Measurements from ENCODE around the gene ZYX.

ZYX gene

GRCh38 chr7:143375298-143376034, 5.7 kb upstream of the ZYX start:
- peak overlapping the region; percentile 66 for H3K27ac ChIP-seq (ENCODE audit: low read length)
- peak overlapping the region; percentile 22; the same call in 1 of the 2 replicates for H3K9ac ChIP-seq (ENCODE audit: low read depth, low read length)

GRCh38 chr7:143376396-143376795, 4.7 kb upstream of the ZYX start:
- no peak for TF ChIP-seq EZH2 (IDR thresholded peaks at IDR 0.05; ENCODE audit: borderline replicate concordance, low read depth, low read length, severe bottlenecking)
- no peak for TF ChIP-seq CTCF (IDR thresholded peaks at IDR 0.05; ENCODE audit: borderline replicate concordance, extremely low read depth, low read length, poor library complexity, severe bottlenecking)
- Histone ChIP-seq H3K9ac (ENCODE audit: low read depth, low read length) (no peak overlapping the region), H3K36me3 (ENCODE audit: insufficient read depth, low read length) (no peaks in the 10 kb centered on the region), H3K27ac (ENCODE audit: low read length) (peak overlapping the region; percentile 66), H2AFZ (ENCODE audit: low read depth, low read length) (0 out of 2 replicates have a peak overlapping the region, but pooled peaks have one; percentile 19), H3K27me3 (ENCODE audit: insufficient read depth, low read length, poor library complexity) (no peaks in the 10 kb centered on the region), H3K4me1 (ENCODE audit: insufficient read depth, low read length) (peaks cover 53% of the 10 kb centered on the region), H4K20me1 (ENCODE audit: insufficient read depth, low read length) (no peaks in the 10 kb centered on the region), H3K9me3 (ENCODE audit: insufficient read depth, low read length, severe bottlenecking) (no peaks in the 10 kb centered on the region), H3K79me2 (ENCODE audit: insufficient read depth, low read length) (no peaks in the 10 kb centered on the region), H3K4me2 (ENCODE audit: insufficient read depth, low read length) (no peak overlapping the region), H3K4me3 (ENCODE audit: low read depth in 1 of 2, low read length in 2 of 2) (no peak overlapping the region)
- ATAC-seq (ENCODE audit: insufficient read depth, low read depth), result no peak
- no peak for DNase-seq

More at GRCh38 chr7:143375298-143376034, 5.7 kb upstream of the ZYX start:
- Histone ChIP-seq H4K20me1 (ENCODE audit: insufficient read depth, low read length) (no peaks in the 10 kb centered on the region), H3K4me2 (ENCODE audit: insufficient read depth, low read length) (peak overlapping the region; percentile 42), H3K9me3 (ENCODE audit: insufficient read depth, low read length, severe bottlenecking) (no peaks in the 10 kb centered on the region), H2AFZ (ENCODE audit: low read depth, low read length) (peak overlapping the region; percentile 59), H3K27me3 (ENCODE audit: insufficient read depth, low read length, poor library complexity) (no peaks in the 10 kb centered on the region), H3K79me2 (ENCODE audit: insufficient read depth, low read length) (no peaks in the 10 kb centered on the region), H3K4me1 (ENCODE audit: insufficient read depth, low read length) (peaks cover 49% of the 10 kb centered on the region), H3K4me3 (ENCODE audit: low read depth in 1 of 2, low read length in 2 of 2) (0 out of 4 replicates have a peak overlapping the region, but pooled peaks of 1 of the 2 experiments have one; percentile 11), H3K36me3 (ENCODE audit: insufficient read depth, low read length) (no peaks in the 10 kb centered on the region)
- DNase-seq, result peak; percentile 72
- peak; percentile 86 for ATAC-seq (ENCODE audit: insufficient read depth, low read depth)
- TF ChIP-seq EZH2 (IDR thresholded peaks at IDR 0.05; ENCODE audit: borderline replicate concordance, low read depth, low read length, severe bottlenecking) (no peak), CTCF (IDR thresholded peaks at IDR 0.05; ENCODE audit: borderline replicate concordance, extremely low read depth, low read length, poor library complexity, severe bottlenecking) (no peak)

DNA sequence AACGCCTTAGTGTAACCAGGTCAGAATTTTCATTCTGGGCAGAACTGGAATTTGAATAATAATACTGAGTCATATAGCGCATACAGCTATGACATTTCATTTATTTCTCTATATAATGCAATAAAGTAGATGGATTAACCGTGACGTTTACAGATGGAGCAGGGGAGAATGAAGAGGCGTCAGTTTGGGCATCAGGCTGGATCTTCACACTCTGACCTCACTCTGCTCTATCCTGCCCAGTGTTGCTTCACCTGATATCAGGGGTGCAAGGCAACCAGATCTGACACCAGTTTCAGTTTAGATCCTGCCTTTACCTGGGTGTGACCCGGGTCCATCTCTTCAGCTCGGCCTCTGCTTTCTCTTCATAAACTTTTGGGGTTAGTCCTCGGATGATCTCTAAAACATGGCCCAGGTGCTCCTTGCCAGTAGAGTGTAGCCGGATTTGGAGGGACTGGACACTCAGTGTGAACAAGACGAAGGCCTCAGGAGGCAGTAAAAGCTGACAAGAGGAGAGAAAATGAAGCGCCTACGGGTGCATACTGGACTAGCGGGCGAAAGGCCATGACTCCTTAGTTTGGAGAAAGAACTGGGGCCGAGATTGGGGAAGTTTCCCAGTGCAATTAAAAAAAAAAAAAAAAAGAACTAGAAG, 1.4 kb upstream of the ZYX start:
- TF ChIP-seq EZH2 (IDR thresholded peaks at IDR 0.05; ENCODE audit: borderline replicate concordance, low read depth, low read length, severe bottlenecking), result no peak
- no peak for TF ChIP-seq CTCF (IDR thresholded peaks at IDR 0.05; ENCODE audit: borderline replicate concordance, extremely low read depth, low read length, poor library complexity, severe bottlenecking)
- DNase-seq, result no peak
- Histone ChIP-seq H3K9ac (ENCODE audit: low read depth, low read length) (peak overlapping the region; percentile 89; the same call in 1 of the 2 replicates), H3K9me3 (ENCODE audit: insufficient read depth, low read length, severe bottlenecking) (no peaks in the 10 kb centered on the region), H4K20me1 (ENCODE audit: insufficient read depth, low read length) (no peaks in the 10 kb centered on the region), H3K27ac (ENCODE audit: low read length) (no peak overlapping the region), H3K27me3 (ENCODE audit: insufficient read depth, low read length, poor library complexity) (no peaks in the 10 kb centered on the region), H3K79me2 (ENCODE audit: insufficient read depth, low read length) (no peaks in the 10 kb centered on the region), H3K4me2 (ENCODE audit: insufficient read depth, low read length) (peak overlapping the region; percentile 100), H3K4me1 (ENCODE audit: insufficient read depth, low read length) (peaks cover 40% of the 10 kb centered on the region), H3K4me3 (ENCODE audit: low read depth in 1 of 2, low read length in 2 of 2) (peak overlapping the region; percentile 68 to 93; a peak in 3 of 4 replicates), H2AFZ (ENCODE audit: low read depth, low read length) (peak overlapping the region; percentile 46; the same call in 1 of the 2 replicates), H3K36me3 (ENCODE audit: insufficient read depth, low read length) (no peaks in the 10 kb centered on the region)
- no peak for ATAC-seq (ENCODE audit: insufficient read depth, low read depth)
